HepG2 (cell line): ENCODE data around the gene RAPGEF6. TPM values are rescaled to one million over a fixed set of nuclear protein-coding genes. Genes with fewer than 3 reads are reported as not detected.

Experiments
- IKZF1 ChIP-seq: fragments of 450-650 bp; IDR thresholded peaks from 2 replicates; pipeline ENCODE4 v1.7.1; 2016
- JDP2 ChIP-seq: sonication (generic); formaldehyde crosslinking; IDR thresholded peaks from 2 replicates; pipeline ENCODE4 v1.8.1; 2022; ENCODE audit warnings: missing genetic modification reagents, borderline replicate concordance
- JUND ChIP-seq: sonication (generic); formaldehyde crosslinking; IDR thresholded peaks from 2 replicates; pipeline ENCODE4 v1.8.0; 2022; ENCODE audit warnings: mild to moderate bottlenecking, missing genetic modification reagents
- MEF2D ChIP-seq: sonication (generic); formaldehyde crosslinking; IDR thresholded peaks from 2 replicates; pipeline ENCODE4 v1.5.1; 2020; ENCODE audit warnings: mild to moderate bottlenecking, missing genetic modification reagents
- NAIF1 ChIP-seq: sonication (generic); formaldehyde crosslinking; IDR thresholded peaks from 2 replicates; pipeline ENCODE4 v1.5.0; 2020; ENCODE audit warnings: mild to moderate bottlenecking, missing genetic modification reagents, borderline replicate concordance
- RBM39 ChIP-seq: fragments of 200-400 bp; formaldehyde crosslinking; IDR thresholded peaks from one replicate; pipeline ENCODE4 v1.6.1; 2018; ENCODE audit warnings: antibody characterized with exemption, mild to moderate bottlenecking, low read depth, low read length; ENCODE audit not compliant: poor library complexity, severe bottlenecking
- SRSF1 ChIP-seq: fragments of 200-400 bp; formaldehyde crosslinking; optimal IDR thresholded peaks from 2 replicates; pipeline ENCODE3; 2017; ENCODE audit warnings: mild to moderate bottlenecking, low read depth, low read length, moderate library complexity
- TMF1 ChIP-seq: sonication (generic); formaldehyde crosslinking; IDR thresholded peaks from 2 replicates; pipeline ENCODE4 v1.8.1; 2022; ENCODE audit warnings: low read depth, missing genetic modification reagents
- ZNF225 ChIP-seq: sonication (generic); formaldehyde crosslinking; IDR thresholded peaks from 2 replicates; pipeline ENCODE4 v1.4.0; 2020; ENCODE audit warnings: mild to moderate bottlenecking, missing genetic modification reagents
- ZNF343 ChIP-seq: sonication (generic); formaldehyde crosslinking; IDR thresholded peaks from 2 replicates; pipeline ENCODE4 v1.4.0; 2020; ENCODE audit warnings: mild to moderate bottlenecking, missing genetic modification reagents
- polyA plus RNA-seq, 8 experiments: library from polyadenylated mRNA; depleted of rRNA in 3 of 8; stranded (reverse) in 7 of 8; unstranded in 1 of 8; fragments of >200 nt; fragmentation: Illumina TruSeq in 4 of 8; extraction: Trizol in 4 of 8; gene quantifications; 2 replicates each; pipeline versions ENCODE4 v1.2.1 to v1.2.3, GENCODE V29; 2011 to 2016; ENCODE audit warnings: low read depth in 4 of 8, missing spikeins in 1 of 8, mixed read lengths in 1 of 8; ENCODE audit not compliant: insufficient read depth in 1 of 8
- total RNA-seq, 5 experiments: library from RNA; depleted of rRNA; stranded (reverse); fragments of >200 nt; fragmentation: Illumina TruSeq; extraction: Trizol; gene quantifications; 2 replicates each; pipeline ENCODE4 v1.2.3, GENCODE V29; 2016; ENCODE audit warnings: low read depth in 1 of 5
- TF ChIP-seq, protein P1 (sequence below): sonication (generic); formaldehyde crosslinking; IDR thresholded peaks from 2 replicates; pipeline ENCODE4 v1.8.0; 2022; ENCODE audit warnings: mild to moderate bottlenecking, missing genetic modification reagents, moderate library complexity
- TF ChIP-seq, protein P2 (sequence below): sonication (generic); formaldehyde crosslinking; conservative IDR thresholded peaks from 2 replicates; pipeline ENCODE4 v1.4.0; 2020; ENCODE audit warnings: mild to moderate bottlenecking, missing genetic modification reagents, moderate library complexity
- TF ChIP-seq, protein P3 (sequence below): sonication (generic); formaldehyde crosslinking; IDR thresholded peaks from 2 replicates; pipeline ENCODE4 v1.8.1; 2023; ENCODE audit warnings: mild to moderate bottlenecking, missing genetic modification reagents
- TF ChIP-seq, protein P4 (sequence below): sonication (generic); formaldehyde crosslinking; IDR thresholded peaks from 2 replicates; pipeline ENCODE4 v1.4.0; 2020; ENCODE audit warnings: mild to moderate bottlenecking, missing genetic modification reagents
- TF ChIP-seq, protein P5 (sequence below): sonication (generic); formaldehyde crosslinking; IDR thresholded peaks from 2 replicates; pipeline ENCODE4 v1.5.1; 2020; ENCODE audit warnings: mild to moderate bottlenecking, missing genetic modification reagents, moderate library complexity

Gene RAPGEF6
- total and polyA plus RNA-seq, 2 of the 13 experiments (the other 11 are each of a cell fraction or from before 2014, with no cell fraction given), result 7.7 to 24.6 TPM

DNA sequence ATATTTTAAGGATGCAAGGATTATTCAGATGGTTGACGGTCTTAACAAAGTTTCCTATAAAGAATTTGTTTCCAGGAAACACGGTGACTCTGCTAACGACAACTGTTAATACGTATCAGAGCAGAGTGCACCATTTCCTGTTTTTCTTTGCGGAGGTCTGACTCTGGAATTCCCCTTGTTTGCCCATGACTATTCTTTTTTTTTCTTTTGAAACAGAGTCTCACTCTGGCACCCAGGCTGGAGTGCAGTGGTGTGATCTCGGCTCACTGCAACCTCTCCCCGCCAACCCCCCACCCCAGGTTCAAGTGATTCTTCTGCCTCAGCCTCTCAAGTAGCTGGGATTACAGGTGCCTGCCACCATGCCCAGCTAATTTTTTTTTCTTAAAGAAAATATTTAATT lies 255.3 kb downstream of the RAPGEF6 start (continued):
- TF ChIP-seq MEF2D, result no peak
- TF ChIP-seq JUND, result no peak
- no peak for TF ChIP-seq RBM39
- no peak for TF ChIP-seq ZNF343 (CRISPR knock-in tag)
- no peak for TF ChIP-seq SRSF1
- TF ChIP-seq IKZF1, result no peak
- TF ChIP-seq JDP2, result no peak
- TF ChIP-seq TMF1, result no peak
- TF ChIP-seq, protein P1, sequence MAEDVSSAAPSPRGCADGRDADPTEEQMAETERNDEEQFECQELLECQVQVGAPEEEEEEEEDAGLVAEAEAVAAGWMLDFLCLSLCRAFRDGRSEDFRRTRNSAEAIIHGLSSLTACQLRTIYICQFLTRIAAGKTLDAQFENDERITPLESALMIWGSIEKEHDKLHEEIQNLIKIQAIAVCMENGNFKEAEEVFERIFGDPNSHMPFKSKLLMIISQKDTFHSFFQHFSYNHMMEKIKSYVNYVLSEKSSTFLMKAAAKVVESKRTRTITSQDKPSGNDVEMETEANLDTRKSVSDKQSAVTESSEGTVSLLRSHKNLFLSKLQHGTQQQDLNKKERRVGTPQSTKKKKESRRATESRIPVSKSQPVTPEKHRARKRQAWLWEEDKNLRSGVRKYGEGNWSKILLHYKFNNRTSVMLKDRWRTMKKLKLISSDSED (CRISPR knock-in tag), result no peak
- TF ChIP-seq, protein P2, sequence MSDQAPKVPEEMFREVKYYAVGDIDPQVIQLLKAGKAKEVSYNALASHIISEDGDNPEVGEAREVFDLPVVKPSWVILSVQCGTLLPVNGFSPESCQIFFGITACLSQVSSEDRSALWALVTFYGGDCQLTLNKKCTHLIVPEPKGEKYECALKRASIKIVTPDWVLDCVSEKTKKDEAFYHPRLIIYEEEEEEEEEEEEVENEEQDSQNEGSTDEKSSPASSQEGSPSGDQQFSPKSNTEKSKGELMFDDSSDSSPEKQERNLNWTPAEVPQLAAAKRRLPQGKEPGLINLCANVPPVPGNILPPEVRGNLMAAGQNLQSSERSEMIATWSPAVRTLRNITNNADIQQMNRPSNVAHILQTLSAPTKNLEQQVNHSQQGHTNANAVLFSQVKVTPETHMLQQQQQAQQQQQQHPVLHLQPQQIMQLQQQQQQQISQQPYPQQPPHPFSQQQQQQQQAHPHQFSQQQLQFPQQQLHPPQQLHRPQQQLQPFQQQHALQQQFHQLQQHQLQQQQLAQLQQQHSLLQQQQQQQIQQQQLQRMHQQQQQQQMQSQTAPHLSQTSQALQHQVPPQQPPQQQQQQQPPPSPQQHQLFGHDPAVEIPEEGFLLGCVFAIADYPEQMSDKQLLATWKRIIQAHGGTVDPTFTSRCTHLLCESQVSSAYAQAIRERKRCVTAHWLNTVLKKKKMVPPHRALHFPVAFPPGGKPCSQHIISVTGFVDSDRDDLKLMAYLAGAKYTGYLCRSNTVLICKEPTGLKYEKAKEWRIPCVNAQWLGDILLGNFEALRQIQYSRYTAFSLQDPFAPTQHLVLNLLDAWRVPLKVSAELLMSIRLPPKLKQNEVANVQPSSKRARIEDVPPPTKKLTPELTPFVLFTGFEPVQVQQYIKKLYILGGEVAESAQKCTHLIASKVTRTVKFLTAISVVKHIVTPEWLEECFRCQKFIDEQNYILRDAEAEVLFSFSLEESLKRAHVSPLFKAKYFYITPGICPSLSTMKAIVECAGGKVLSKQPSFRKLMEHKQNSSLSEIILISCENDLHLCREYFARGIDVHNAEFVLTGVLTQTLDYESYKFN (CRISPR knock-in tag), result peak; percentile 76
- TF ChIP-seq ZNF225 (CRISPR knock-in tag), result no peak
- TF ChIP-seq, protein P3, sequence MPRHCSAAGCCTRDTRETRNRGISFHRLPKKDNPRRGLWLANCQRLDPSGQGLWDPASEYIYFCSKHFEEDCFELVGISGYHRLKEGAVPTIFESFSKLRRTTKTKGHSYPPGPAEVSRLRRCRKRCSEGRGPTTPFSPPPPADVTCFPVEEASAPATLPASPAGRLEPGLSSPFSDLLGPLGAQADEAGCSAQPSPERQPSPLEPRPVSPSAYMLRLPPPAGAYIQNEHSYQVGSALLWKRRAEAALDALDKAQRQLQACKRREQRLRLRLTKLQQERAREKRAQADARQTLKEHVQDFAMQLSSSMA (CRISPR knock-in tag), result no peak
- TF ChIP-seq, protein P4, sequence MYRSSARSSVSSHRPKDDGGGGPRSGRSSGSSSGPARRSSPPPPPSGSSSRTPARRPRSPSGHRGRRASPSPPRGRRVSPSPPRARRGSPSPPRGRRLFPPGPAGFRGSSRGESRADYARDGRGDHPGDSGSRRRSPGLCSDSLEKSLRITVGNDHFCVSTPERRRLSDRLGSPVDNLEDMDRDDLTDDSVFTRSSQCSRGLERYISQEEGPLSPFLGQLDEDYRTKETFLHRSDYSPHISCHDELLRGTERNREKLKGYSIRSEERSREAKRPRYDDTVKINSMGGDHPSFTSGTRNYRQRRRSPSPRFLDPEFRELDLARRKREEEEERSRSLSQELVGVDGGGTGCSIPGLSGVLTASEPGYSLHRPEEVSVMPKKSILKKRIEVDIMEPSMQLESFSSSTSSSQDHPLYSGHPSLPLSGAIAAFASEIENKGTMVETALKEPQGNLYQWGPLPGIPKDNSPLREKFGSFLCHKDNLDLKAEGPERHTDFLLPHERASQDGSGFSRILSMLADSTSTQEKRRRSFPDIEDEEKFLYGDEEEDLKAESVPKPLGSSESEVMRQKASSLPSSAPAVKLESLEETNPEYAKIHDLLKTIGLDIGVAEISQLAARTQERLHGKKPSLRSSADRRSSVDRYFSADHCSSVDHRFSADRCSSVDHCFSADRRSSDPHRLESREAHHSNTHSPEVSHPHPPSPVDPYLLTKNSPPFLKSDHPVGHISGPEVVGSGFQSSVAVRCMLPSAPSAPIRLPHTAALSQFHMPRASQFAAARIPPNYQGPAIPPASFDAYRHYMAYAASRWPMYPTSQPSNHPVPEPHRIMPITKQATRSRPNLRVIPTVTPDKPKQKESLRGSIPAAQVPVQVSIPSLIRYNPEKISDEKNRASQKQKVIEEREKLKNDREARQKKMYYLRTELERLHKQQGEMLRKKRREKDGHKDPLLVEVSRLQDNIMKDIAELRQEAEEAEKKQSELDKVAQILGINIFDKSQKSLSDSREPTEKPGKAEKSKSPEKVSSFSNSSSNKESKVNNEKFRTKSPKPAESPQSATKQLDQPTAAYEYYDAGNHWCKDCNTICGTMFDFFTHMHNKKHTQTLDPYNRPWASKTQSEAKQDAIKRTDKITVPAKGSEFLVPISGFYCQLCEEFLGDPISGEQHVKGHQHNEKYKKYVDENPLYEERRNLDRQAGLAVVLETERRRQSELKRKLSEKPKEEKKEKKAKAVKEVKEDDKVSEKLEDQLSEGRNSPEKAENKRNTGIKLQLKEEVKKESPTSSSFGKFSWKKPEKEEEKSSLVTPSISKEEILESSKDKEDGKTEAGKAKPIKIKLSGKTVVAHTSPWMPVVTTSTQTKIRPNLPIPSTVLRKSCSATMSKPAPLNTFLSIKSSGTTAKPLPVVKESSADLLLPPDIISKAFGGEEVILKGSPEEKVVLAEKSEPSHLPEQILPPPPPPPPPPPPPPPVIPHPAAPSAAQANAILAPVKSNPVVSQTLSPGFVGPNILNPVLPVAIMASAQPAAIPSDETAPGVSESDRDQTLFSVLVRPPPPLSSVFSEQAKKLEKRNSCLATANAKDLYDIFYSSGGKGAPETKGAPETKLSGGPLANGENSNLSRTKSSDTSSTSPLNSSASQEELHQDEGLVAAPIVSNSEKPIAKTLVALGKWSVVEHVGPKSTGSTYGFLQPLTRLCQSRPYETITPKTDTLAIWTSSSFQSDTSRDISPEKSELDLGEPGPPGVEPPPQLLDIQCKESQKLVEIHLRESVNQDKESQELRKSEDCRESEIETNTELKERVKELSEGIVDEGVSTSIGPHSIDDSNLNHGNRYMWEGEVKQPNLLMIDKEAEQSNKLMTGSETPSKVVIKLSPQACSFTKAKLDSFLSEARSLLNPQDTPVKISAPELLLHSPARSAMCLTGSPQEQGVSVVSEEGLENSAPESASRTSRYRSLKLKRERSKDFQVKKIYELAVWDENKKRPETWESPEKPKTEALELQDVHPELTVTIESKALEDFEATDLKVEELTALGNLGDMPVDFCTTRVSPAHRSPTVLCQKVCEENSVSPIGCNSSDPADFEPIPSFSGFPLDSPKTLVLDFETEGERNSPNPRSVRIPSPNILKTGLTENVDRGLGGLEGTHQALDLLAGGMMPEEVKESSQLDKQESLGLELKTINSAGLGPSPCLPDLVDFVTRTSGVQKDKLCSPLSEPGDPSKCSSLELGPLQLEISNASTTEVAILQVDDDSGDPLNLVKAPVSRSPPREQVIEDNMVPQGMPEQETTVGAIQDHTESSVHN (CRISPR knock-in tag), result no peak
- TF ChIP-seq, protein P5, sequence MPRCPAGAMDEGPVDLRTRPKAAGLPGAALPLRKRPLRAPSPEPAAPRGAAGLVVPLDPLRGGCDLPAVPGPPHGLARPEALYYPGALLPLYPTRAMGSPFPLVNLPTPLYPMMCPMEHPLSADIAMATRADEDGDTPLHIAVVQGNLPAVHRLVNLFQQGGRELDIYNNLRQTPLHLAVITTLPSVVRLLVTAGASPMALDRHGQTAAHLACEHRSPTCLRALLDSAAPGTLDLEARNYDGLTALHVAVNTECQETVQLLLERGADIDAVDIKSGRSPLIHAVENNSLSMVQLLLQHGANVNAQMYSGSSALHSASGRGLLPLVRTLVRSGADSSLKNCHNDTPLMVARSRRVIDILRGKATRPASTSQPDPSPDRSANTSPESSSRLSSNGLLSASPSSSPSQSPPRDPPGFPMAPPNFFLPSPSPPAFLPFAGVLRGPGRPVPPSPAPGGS (CRISPR knock-in tag), result no peak
- TF ChIP-seq NAIF1 (CRISPR knock-in tag), result 0 out of 2 replicates have a peak, but pooled peaks have one; percentile 52
